GM15510 (cell line): Measurements from ENCODE around the gene CCSER1.

Experiments
- POLR2A ChIP-seq: IDR thresholded peaks from 3 replicates; pipeline ENCODE4 v1.6.1; 2011; ENCODE audit warnings: borderline replicate concordance; ENCODE audit not compliant: insufficient read length; ENCODE audit errors: extremely low read depth

Gene CCSER1

GRCh38 chr4:90792696-90793095 is 665.5 kb downstream of the CCSER1 start:
- no peak for TF ChIP-seq POLR2A

GRCh38 chr4:90798948-90799347 is 671.8 kb downstream of the CCSER1 start:
- TF ChIP-seq POLR2A: no peak

- TF ChIP-seq POLR2A: no peak
Observed at GRCh38 chr4:90799895-90800294, 672.7 kb downstream of the CCSER1 start.

GRCh38 chr4:90815569-90815968 is 688.4 kb downstream of the CCSER1 start:
- TF ChIP-seq POLR2A: no peak

- no peak for TF ChIP-seq POLR2A
Observed at GRCh38 chr4:90816754-90817153, 689.6 kb downstream of the CCSER1 start.

- TF ChIP-seq POLR2A: no peak
Observed at GRCh38 chr4:90824266-90825150, 697.3 kb downstream of the CCSER1 start.

GRCh38 chr4:90825849-90826248 is 698.7 kb downstream of the CCSER1 start:
- TF ChIP-seq POLR2A: no peak

- TF ChIP-seq POLR2A: no peak
Observed at GRCh38 chr4:90833706-90834105, 706.5 kb downstream of the CCSER1 start.

GRCh38 chr4:90837241-90837640 is 710.0 kb downstream of the CCSER1 start:
- no peak for TF ChIP-seq POLR2A

- no peak for TF ChIP-seq POLR2A
Observed at GRCh38 chr4:90840291-90840690, 713.1 kb downstream of the CCSER1 start.

- no peak for TF ChIP-seq POLR2A
Observed at GRCh38 chr4:90840828-90841227, 713.6 kb downstream of the CCSER1 start.

- no peak for TF ChIP-seq POLR2A
Observed at GRCh38 chr4:90841676-90842075, 714.5 kb downstream of the CCSER1 start.

GRCh38 chr4:90842960-90843359 is 715.8 kb downstream of the CCSER1 start:
- no peak for TF ChIP-seq POLR2A

GRCh38 chr4:90844241-90844640 is 717.0 kb downstream of the CCSER1 start:
- no peak for TF ChIP-seq POLR2A

GRCh38 chr4:90845777-90846176 is 718.6 kb downstream of the CCSER1 start:
- no peak for TF ChIP-seq POLR2A

- no peak for TF ChIP-seq POLR2A
Observed at GRCh38 chr4:90852237-90852636, 725.0 kb downstream of the CCSER1 start.
